HG02981 (cell line): Measurements from ENCODE around the gene ATP1B3.
"Not testable (repeated sequence)": the region's sequence is repeated elsewhere in the genome, so short reads cannot be mapped to it uniquely, and the experiment has no call there.

Experiments used
- ATAC-seq: cut with Tn5 transposase; IDR thresholded peaks from one replicate; pipeline ENCODE4 v1.9.1; 2021; ENCODE audit warnings: mild to moderate bottlenecking, moderate library complexity; ENCODE audit not compliant: unreplicated experiment

ATP1B3 gene

GRCh38 chr3:141941093-141941492 is 64.7 kb downstream of the ATP1B3 start:
- no peak for ATAC-seq

- no peak for ATAC-seq
These were observed 65.6 kb downstream of the ATP1B3 start for GRCh38 chr3:141942006-141942405.

- ATAC-seq = no peak
These were observed 69.5 kb downstream of the ATP1B3 start for GRCh38 chr3:141945726-141946485.

- ATAC-seq = no peak
These were observed 73.0 kb downstream of the ATP1B3 start for GRCh38 chr3:141949399-141949798.

GRCh38 chr3:141949972-141950371 is 73.5 kb downstream of the ATP1B3 start:
- ATAC-seq = no peak

- no peak for ATAC-seq
These were observed 74.4 kb downstream of the ATP1B3 start for GRCh38 chr3:141950572-141951493.

GRCh38 chr3:141952611-141953010 is 76.2 kb downstream of the ATP1B3 start:
- no peak for ATAC-seq

- no peak for ATAC-seq
These were observed 78.7 kb downstream of the ATP1B3 start for GRCh38 chr3:141955175-141955574.

GRCh38 chr3:141959589-141960554 is 83.4 kb downstream of the ATP1B3 start:
- no peak for ATAC-seq

GRCh38 chr3:141960731-141961130 is 84.3 kb downstream of the ATP1B3 start:
- ATAC-seq = no peak

- no peak for ATAC-seq
These were observed 86.9 kb downstream of the ATP1B3 start for GRCh38 chr3:141963301-141963700.

GRCh38 chr3:141965471-141965870 is 89.0 kb downstream of the ATP1B3 start:
- no peak for ATAC-seq

- no peak for ATAC-seq
These were observed 93.3 kb downstream of the ATP1B3 start for GRCh38 chr3:141969711-141970110.

GRCh38 chr3:141971571-141971970 is 95.1 kb downstream of the ATP1B3 start:
- no peak for ATAC-seq

GRCh38 chr3:141972399-141972798 is 96.0 kb downstream of the ATP1B3 start:
- no peak for ATAC-seq

- not testable (repeated sequence) for ATAC-seq
These were observed 98.3 kb downstream of the ATP1B3 start for GRCh38 chr3:141974777-141975176.
